HEK293T (cell line): ENCODE measurements around the gene DPH2.

Experiments used
- BHLHE40 ChIP-seq: fragments of 450-650 bp; IDR thresholded peaks from 2 replicates; pipeline ENCODE4 v1.6.1; 2016; ENCODE audit warnings: mild to moderate bottlenecking, moderate library complexity, borderline replicate concordance
- CTBP1 ChIP-seq: fragments of 450-650 bp; IDR thresholded peaks from 2 replicates; pipeline ENCODE4 v1.6.1; 2016; ENCODE audit warnings: borderline replicate concordance
- FOXK2 ChIP-seq: fragments of 450-650 bp; IDR thresholded peaks from 2 replicates; pipeline ENCODE4 v1.6.1; 2016; ENCODE audit warnings: mild to moderate bottlenecking
- FOXM1 ChIP-seq: fragments of 450-650 bp; IDR thresholded peaks from 2 replicates; pipeline ENCODE4 v1.6.1; 2017; ENCODE audit warnings: mild to moderate bottlenecking, borderline replicate concordance
- HDGF ChIP-seq: fragments of 450-650 bp; IDR thresholded peaks from 2 replicates; pipeline ENCODE4 v1.6.1; 2017; ENCODE audit warnings: antibody characterized with exemption, borderline replicate concordance
- L3MBTL2 ChIP-seq: fragments of 450-650 bp; conservative IDR thresholded peaks from 2 replicates; pipeline ENCODE4 v1.6.1; 2016; ENCODE audit warnings: mild to moderate bottlenecking
- NFRKB ChIP-seq: fragments of 450-650 bp; IDR thresholded peaks from 2 replicates; pipeline ENCODE4 v1.6.1; 2016; ENCODE audit warnings: mild to moderate bottlenecking, moderate library complexity
- PKNOX1 ChIP-seq: fragments of 450-650 bp; IDR thresholded peaks from 2 replicates; pipeline ENCODE4 v1.6.1; 2016
- SP1 ChIP-seq: fragments of 450-650 bp; IDR thresholded peaks from 2 replicates; pipeline ENCODE4 v1.6.1; 2017
- SUZ12 ChIP-seq: fragments of 450-650 bp; IDR thresholded peaks from 2 replicates; pipeline ENCODE4 v1.6.1; 2016; ENCODE audit warnings: mild to moderate bottlenecking
- TARDBP ChIP-seq: fragments of 450-650 bp; IDR thresholded peaks from 2 replicates; pipeline ENCODE4 v1.6.1; 2016

- no peak for TF ChIP-seq HDGF
- no peak for TF ChIP-seq BHLHE40
- TF ChIP-seq FOXM1: no peak
- no peak for TF ChIP-seq SP1
- no peak for TF ChIP-seq SUZ12
- TF ChIP-seq NFRKB: no peak
- no peak for TF ChIP-seq PKNOX1
- TF ChIP-seq L3MBTL2: no peak
- TF ChIP-seq CTBP1: no peak
- no peak for TF ChIP-seq FOXK2
- no peak for TF ChIP-seq TARDBP
Measured at GRCh38 chr1:43994071-43994470, 24.3 kb downstream of the DPH2 start.
